ENCODE results near the gene KCNMA1.

The KCNMA1 gene

GRCh38 chr10:76961841-76962240, 675.8 kb downstream of the KCNMA1 start:
- no peaks in the 10 kb centered on the region for H3K79me2 ChIP-seq (ENCODE audit: insufficient read depth, low read length)
- no peak overlapping the region for H3K9ac ChIP-seq (ENCODE audit: low read length)
- H2AFZ ChIP-seq (ENCODE audit: low read depth, low read length, severe bottlenecking) = no peak overlapping the region
- H3K4me3 ChIP-seq (ENCODE audit: insufficient read depth, low read length, poor library complexity, severe bottlenecking) = no peak overlapping the region
- H3K27ac ChIP-seq (ENCODE audit: low read depth, low read length) = no peak overlapping the region
- no peaks in the 10 kb centered on the region for H4K20me1 ChIP-seq (ENCODE audit: low read depth, low read length)
- H3K9me3 ChIP-seq (ENCODE audit: insufficient read depth, low read length) = no peaks in the 10 kb centered on the region; the same call in 1 of the 2 replicates
- TF ChIP-seq EZH2phosphoT487 (conservative IDR thresholded peaks at IDR 0.05; ENCODE audit: low read length) = no peak
- TF ChIP-seq CTCF (IDR thresholded peaks at IDR 0.05; ENCODE audit: insufficient read depth, low read length, poor library complexity, severe bottlenecking) = no peak
- H3K36me3 ChIP-seq (ENCODE audit: low read length) = no peaks in the 10 kb centered on the region
- H3K9me2 ChIP-seq (replicated peaks; ENCODE audit: insufficient read depth, low read length) = no peaks in the 10 kb centered on the region
- no peak overlapping the region for H3K4me2 ChIP-seq (ENCODE audit: low read depth, low read length, poor library complexity, severe bottlenecking)
- H3F3A ChIP-seq (ENCODE audit: insufficient read depth) = no peaks in the 10 kb centered on the region
- no peaks in the 10 kb centered on the region for H3K27me3 ChIP-seq (ENCODE audit: low read length)

DNA sequence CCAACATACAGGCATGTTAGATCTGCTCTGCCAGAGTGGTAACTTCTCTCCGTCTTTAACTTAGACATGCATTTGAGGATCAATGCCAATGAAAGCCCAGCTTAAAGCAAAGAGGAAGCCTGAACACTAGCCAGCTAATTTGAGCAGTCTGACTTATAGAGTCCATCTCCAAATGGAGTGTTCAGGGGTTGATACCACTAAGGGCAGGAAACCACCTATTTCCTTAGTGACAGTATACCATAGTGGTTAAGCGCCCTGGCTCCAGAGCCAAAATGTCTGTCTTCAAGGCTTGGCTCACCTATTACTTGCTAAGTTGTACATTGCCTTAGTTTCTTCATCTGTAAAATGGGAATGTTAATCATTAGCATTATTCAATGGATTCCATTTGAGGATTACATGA, 678.5 kb downstream of the KCNMA1 start:
- no peaks in the 10 kb centered on the region for H4K20me1 ChIP-seq (ENCODE audit: low read depth, low read length)
- no peak for TF ChIP-seq CTCF (IDR thresholded peaks at IDR 0.05; ENCODE audit: insufficient read depth, low read length, poor library complexity, severe bottlenecking)
- no peak for TF ChIP-seq EZH2phosphoT487 (conservative IDR thresholded peaks at IDR 0.05; ENCODE audit: low read length)
- H3K36me3 ChIP-seq (ENCODE audit: low read length) = no peaks in the 10 kb centered on the region
- H3K27me3 ChIP-seq (ENCODE audit: low read length) = no peaks in the 10 kb centered on the region
- no peak overlapping the region for H3K4me3 ChIP-seq (ENCODE audit: insufficient read depth, low read length, poor library complexity, severe bottlenecking)
- no peaks in the 10 kb centered on the region for H3K9me2 ChIP-seq (replicated peaks; ENCODE audit: insufficient read depth, low read length)
- H3K27ac ChIP-seq (ENCODE audit: low read depth, low read length) = no peak overlapping the region
- no peaks in the 10 kb centered on the region; the same call in 1 of the 2 replicates for H3K9me3 ChIP-seq (ENCODE audit: insufficient read depth, low read length)
- no peak overlapping the region for H2AFZ ChIP-seq (ENCODE audit: low read depth, low read length, severe bottlenecking)
- H3K79me2 ChIP-seq (ENCODE audit: insufficient read depth, low read length) = no peaks in the 10 kb centered on the region
- no peaks in the 10 kb centered on the region for H3F3A ChIP-seq (ENCODE audit: insufficient read depth)
- no peak overlapping the region for H3K4me2 ChIP-seq (ENCODE audit: low read depth, low read length, poor library complexity, severe bottlenecking)
- H3K9ac ChIP-seq (ENCODE audit: low read length) = no peak overlapping the region

DNA sequence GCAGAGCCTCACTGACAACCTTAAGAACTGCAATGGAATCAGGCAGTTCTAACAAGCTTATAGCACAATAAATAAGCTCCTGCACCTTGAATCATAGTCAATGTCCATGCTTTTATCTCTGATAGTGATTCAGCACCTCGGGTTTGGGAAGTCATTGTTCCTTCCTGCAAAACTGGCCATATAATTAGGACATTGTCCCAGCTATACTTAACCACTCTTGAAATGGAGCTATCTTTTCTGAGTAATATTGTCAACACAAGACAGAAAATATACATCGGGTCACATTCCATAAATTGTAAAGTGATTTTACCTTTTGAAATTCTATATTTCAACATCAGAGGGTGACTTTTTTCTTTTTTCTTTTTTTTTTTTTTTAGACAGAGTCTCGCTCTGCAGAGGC, 682.8 kb downstream of the KCNMA1 start:
- Histone ChIP-seq H3K36me3 (ENCODE audit: low read length) (no peaks in the 10 kb centered on the region), H3F3A (ENCODE audit: insufficient read depth) (no peaks in the 10 kb centered on the region), H3K9ac (ENCODE audit: low read length) (no peak overlapping the region), H3K79me2 (ENCODE audit: insufficient read depth, low read length) (no peaks in the 10 kb centered on the region), H3K4me3 (ENCODE audit: insufficient read depth, low read length, poor library complexity, severe bottlenecking) (no peak overlapping the region), H2AFZ (ENCODE audit: low read depth, low read length, severe bottlenecking) (no peak overlapping the region), H3K4me2 (ENCODE audit: low read depth, low read length, poor library complexity, severe bottlenecking) (no peak overlapping the region), H3K27me3 (ENCODE audit: low read length) (no peaks in the 10 kb centered on the region), H3K9me2 (replicated peaks; ENCODE audit: insufficient read depth, low read length) (no peaks in the 10 kb centered on the region), H3K27ac (ENCODE audit: low read depth, low read length) (no peak overlapping the region), H3K9me3 (ENCODE audit: insufficient read depth, low read length) (no peaks in the 10 kb centered on the region; the same call in 1 of the 2 replicates), H4K20me1 (ENCODE audit: low read depth, low read length) (no peaks in the 10 kb centered on the region)
- TF ChIP-seq EZH2phosphoT487 (conservative IDR thresholded peaks at IDR 0.05; ENCODE audit: low read length) = no peak
- TF ChIP-seq CTCF (IDR thresholded peaks at IDR 0.05; ENCODE audit: insufficient read depth, low read length, poor library complexity, severe bottlenecking) = no peak

Data from SU-DHL-6 (cell line).